HG02798 (cell line): ENCODE measurements around the gene ATF5.
A peak's percentile ranks its signal among the peaks of the same experiment; 100 is the strongest.

ENCODE experiments used
- ATAC-seq: cut with Tn5 transposase; IDR thresholded peaks from one replicate; pipeline ENCODE4 v1.9.1; 2021; ENCODE audit warnings: mild to moderate bottlenecking; ENCODE audit not compliant: unreplicated experiment, poor library complexity

ATF5 gene

GRCh38 chr19:49894011-49894664 lies 34.9 kb upstream of the ATF5 start:
- no peak for ATAC-seq

- no peak for ATAC-seq
These were observed 34.0 kb upstream of the ATF5 start for GRCh38 chr19:49894879-49895565.

GRCh38 chr19:49895566-49896297 lies 33.3 kb upstream of the ATF5 start:
- ATAC-seq, result no peak

- ATAC-seq, result peak; percentile 55
These were observed 32.0 kb upstream of the ATF5 start, which contains the start of gene IL4I1 for GRCh38 chr19:49896863-49897621. Gene IL4I1, minus strand, starts transcription at chr19:49896887. Its CDS starts 727 bp downstream, at chr19:49896160.

- ATAC-seq, result no peak
These were observed 24.9 kb upstream of the ATF5 start for GRCh38 chr19:49904136-49904535.

- ATAC-seq, result no peak
These were observed 22.0 kb upstream of the ATF5 start for GRCh38 chr19:49906879-49907564.

GRCh38 chr19:49907745-49908446 lies 21.1 kb upstream of the ATF5 start:
- ATAC-seq, result peak; percentile 41

GRCh38 chr19:49908480-49909420 lies 20.3 kb upstream of the ATF5 start:
- no peak for ATAC-seq

- ATAC-seq, result no peak
These were observed 18.8 kb upstream of the ATF5 start for GRCh38 chr19:49910179-49910578.

- ATAC-seq, result peak; percentile 41
These were observed 17.4 kb upstream of the ATF5 start for GRCh38 chr19:49911381-49912145.

- ATAC-seq, result no peak
These were observed 15.9 kb upstream of the ATF5 start for GRCh38 chr19:49912965-49913685.

- no peak for ATAC-seq
These were observed 15.3 kb upstream of the ATF5 start for GRCh38 chr19:49913720-49914119.

GRCh38 chr19:49915271-49915670 lies 13.7 kb upstream of the ATF5 start:
- no peak for ATAC-seq

GRCh38 chr19:49916839-49917733 lies 11.9 kb upstream of the ATF5 start:
- ATAC-seq, result no peak

GRCh38 chr19:49918089-49918488 lies 10.9 kb upstream of the ATF5 start:
- ATAC-seq, result no peak
